Transverse colon (tissue), 4 donors: Measurements from ENCODE around the gene PPP1CA.

Source experiments
- CTCF ChIP-seq, 5 experiments: fragments of 200-600 bp in 3 of 5; fragments of 450-650 bp in 2 of 5; sonication (generic) in 3 of 5; IDR thresholded peaks; 1 replicate in 2 of 5; 2 replicates in 3 of 5; pipeline ENCODE4 v1.5.1; 2016 to 2017; ENCODE audit warnings: antibody characterized with exemption in 5 of 5, inconsistent platforms in 3 of 5, mild to moderate bottlenecking in 2 of 5, moderate library complexity in 1 of 5
- EP300 ChIP-seq: sonication (generic); formaldehyde crosslinking; IDR thresholded peaks from one replicate; pipeline ENCODE4 v1.6.1; 2017; ENCODE audit warnings: antibody characterized with exemption, low read depth
- POLR2A ChIP-seq: fragments of 450-650 bp; IDR thresholded peaks from one replicate; pipeline ENCODE4 v1.6.1; 2016; ENCODE audit warnings: antibody characterized with exemption, mild to moderate bottlenecking, moderate library complexity
- POLR2AphosphoS5 ChIP-seq, 3 donors: sonication (generic); formaldehyde crosslinking; IDR thresholded peaks; one replicate each; pipeline ENCODE4 v1.6.1; 2016; ENCODE audit warnings: antibody characterized with exemption in 3 of 3

GRCh38 chr11:67393437-67393836, 8.2 kb downstream of the PPP1CA start:
- no peak for TF ChIP-seq POLR2A
- no peak for TF ChIP-seq CTCF (IDR thresholded peaks at IDR 0.05)
- no peak for TF ChIP-seq POLR2AphosphoS5 (IDR thresholded peaks at IDR 0.05)
- TF ChIP-seq EP300: no peak
